HTERT RPE-1 (cell line): Measurements from ENCODE around the gene NRXN2.

Source experiments
- in situ Hi-C: fragments of 300-500 bp; cut with MboI; formaldehyde crosslinking; loops from 4 replicates; pipeline ENCODE4 v1.14.3; 2020; ENCODE audit warnings: low sequenced_read_pairs

The NRXN2 gene

GRCh38 chr11:64744544-64745188, 21.7 kb upstream of the NRXN2 start:
- in situ Hi-C loops, result no loop called here

DNA sequence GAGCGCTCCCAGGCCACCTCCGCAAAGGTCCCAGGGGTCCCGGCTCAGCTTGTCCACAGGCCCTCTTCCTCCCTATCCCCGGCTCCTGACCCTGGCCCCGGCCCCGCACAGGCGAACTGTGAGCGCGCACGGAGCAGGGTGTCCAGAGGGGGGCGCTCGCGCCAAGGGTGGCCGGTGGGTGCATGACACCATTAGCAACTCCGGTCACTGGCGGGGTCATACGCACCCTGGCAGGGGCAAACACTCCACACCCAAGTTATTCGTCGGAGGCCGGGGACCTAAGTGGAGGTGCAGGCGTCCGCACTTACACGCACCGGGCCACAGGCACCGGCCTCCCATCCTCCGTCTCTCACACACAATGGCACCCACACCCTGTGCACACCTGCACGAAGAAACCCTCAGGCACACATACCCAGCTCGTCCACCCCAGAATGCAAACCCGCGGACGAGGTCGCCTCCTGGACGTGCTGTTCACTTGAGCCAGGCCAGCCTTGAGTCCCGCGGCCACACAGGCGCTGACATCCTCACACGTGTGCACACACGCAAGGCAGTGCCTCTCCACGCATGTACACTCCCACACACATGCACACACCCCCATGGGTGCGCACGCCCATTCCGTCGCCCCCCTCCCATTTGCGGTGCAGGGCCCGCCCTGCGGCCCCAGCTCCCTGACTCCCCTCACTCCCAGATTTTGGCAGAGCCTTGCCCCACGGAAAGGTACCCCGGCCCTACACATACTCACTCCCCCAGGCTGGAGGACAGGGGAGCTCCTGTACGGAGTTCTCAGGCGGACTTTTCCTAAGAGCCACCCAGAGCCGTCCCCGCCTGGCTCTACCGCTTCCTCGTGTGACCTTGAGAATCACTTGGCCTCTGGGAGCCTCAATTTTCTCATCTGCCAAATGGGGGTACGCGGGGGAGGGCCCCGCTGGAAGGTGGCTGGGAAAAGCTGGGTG, 20.9 kb upstream of the NRXN2 start, which contains the start of gene RASGRP2:
TSS of gene RASGRP2 (minus strand) at position 552 of the 953 bp plus-strand sequence. CDS start 1,276 bp downstream, outside the sequence.
- in situ Hi-C loops, result no loop called here

DNA sequence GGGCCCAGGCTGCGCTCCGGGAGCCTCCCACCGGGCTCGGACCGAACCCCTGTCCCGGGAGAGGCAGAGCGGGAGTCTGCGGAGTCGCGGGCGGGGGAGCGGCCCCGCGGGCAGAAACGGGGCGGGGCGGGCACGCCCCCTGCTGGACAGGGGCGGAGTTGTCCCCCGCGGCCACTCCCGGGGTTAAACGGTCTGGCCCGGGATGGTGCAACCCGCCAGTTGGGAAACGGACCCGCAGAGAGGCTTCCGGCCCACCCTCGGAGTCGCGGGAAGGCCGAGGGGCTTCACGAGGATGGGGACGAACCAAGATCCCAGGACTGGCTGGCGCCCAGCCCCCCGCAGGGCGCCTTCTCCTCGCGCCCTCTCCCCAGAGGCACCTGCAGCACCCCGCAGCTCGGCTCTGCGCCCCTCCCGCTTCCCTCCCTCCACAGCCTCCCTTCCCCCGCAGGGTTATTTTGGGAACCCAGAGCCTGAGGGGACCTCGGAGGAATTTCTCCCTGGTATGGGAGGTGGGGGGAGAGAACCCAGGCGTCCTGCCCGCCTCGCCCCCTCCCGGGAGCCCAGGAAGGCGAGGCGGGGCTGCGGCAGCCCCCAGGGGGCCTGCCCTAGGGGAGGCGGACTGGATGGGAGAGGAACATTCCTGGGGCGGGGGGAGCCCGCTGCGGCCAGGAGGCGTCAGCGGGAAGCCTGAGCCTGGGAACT, 20.0 kb upstream of the NRXN2 start:
- in situ Hi-C loops, result no loop called here

GRCh38 chr11:64742087-64742888, 19.3 kb upstream of the NRXN2 start:
- in situ Hi-C loops, result no loop called here

DNA sequence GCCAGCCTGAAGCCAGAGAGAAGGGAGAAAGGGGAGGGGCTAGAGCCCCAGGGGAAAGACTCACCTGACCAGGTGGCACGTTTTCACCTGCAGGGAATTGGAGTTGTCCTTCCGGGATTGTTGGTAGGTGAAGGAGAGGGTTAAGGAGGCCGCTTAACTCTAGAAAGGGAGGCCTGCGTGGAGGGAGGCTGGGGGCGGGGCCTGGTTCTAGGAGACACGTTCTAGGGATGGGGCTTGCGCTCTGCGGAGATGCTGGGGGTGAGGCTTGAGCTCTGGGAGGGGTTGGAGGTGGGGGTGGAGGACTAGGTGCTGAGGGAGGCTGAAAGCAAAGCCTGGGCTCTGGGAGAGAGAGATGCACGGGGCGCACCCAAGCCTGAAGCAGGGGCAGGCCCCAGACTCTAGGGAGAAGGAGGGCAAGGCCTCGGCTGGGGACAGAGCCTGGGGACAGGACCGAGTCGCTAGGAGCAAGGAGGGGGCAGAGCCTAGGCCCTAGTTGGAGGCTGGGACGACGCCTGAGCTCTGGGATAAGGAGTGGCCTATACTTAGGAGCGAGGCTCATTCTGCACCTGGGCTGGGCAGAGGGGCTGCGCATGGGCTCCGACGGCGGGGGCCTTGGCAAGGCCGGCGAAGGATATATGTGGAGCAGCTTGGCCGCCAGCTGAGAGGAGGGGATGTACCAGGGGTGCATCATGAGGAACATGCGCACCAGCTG, 18.5 kb upstream of the NRXN2 start:
- in situ Hi-C loops, result no loop called here

DNA sequence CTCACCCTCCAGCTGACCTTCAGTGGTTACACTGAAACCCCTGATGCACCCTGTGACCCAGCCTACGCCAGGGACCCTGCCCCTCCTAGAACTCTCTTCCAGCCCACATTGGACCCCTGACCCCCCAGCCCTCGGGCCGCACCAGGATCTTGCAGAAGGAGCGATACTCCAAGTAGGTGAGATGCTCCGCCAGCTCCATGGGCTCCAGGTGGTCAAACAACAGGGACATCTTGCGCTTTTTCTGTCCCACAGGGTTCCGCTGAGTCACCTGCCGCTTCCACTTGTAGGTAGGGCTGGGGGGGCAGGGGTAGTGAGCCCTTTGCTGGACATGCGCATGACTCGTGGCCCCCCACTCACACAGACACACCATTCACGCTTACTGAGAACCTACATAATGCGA, 16.9 kb upstream of the NRXN2 start:
- in situ Hi-C loops, result no loop called here

DNA sequence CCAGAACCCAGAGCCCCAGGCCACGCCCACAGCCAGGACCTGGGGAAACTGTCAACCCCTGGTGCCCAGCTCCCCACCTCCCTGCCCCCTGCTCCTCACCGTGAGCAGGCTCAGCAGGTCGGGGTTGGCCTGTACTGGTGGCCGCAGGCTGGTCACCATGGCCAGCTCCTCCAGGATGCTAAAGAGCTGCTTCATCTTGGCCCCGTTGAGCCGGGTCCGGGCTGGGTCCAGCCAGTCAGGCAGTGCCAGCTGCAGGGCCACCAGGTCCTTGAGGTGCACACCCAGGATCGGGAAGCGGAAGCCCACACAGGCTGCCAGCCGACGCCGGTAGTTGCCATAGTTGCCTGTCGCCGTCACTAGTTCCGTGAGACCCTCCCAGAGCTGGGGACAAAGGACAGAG, 13.7 kb upstream of the NRXN2 start:
- in situ Hi-C loops, result no loop called here

DNA sequence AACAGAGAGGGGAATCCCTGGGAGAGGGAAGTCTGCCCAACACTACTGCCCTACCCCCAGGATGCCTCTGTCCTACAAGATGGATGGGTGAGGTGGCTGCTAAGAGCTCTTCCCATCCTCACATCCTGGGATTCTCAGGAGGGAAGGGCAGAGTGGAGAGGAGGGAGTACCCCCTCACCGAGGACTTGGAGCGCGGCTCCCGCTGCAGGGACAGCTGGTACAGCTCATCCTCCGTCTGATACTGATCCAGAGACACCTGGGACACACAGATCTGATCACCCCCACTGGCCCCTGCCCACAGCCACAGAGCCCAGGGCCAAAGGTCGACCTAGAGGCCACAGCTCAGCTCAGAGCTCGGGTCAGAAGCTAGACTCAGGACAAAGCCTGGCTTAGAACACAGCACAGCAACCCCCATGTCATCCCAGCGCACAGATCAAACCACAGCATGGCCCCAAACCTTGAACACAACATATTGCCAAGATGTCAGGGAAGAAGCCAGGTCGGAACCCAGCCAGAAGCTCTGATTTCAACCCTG, 12.8 kb upstream of the NRXN2 start:
- in situ Hi-C loops, result no loop called here

- in situ Hi-C loops, result no loop called here
These were observed 12.1 kb upstream of the NRXN2 start for GRCh38 chr11:64734811-64735724.

GRCh38 chr11:64731601-64732000, 8.6 kb upstream of the NRXN2 start:
- in situ Hi-C loops, result no loop called here

GRCh38 chr11:64729851-64730382, 6.9 kb upstream of the NRXN2 start:
- in situ Hi-C loops, result no loop called here

DNA sequence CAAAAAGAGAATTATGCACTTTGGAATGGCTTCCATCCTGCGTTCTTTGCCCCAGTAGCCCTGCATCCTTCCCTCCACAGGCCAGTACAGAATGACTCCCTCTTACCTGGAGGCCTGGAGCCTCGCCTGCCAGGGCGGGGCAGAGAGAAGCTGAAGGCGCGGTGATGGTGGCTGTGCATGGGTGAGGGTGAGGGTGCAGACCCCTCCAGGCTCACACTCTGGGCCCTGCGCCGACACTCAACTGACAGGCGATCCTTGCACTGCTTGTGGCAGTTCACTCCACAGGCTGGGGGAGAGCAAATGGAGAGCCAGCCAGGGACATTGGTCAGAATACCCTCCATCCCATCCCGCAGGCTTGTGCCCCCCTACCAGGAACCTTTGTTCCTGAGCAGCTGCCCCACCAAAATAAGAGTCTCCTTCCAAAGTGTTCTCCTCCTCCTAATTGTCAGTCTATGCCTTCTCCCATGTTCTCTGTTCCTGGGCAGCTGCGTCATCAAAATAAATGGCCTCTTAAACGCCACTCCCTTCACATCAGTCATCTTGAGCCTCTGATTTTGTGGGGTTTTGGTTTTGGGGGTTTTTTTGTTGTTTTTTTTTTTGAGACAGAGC, 5.9 kb upstream of the NRXN2 start:
- in situ Hi-C loops, result no loop called here

- in situ Hi-C loops, result no loop called here
These were observed 4.0 kb upstream of the NRXN2 start for GRCh38 chr11:64726867-64727530.

DNA sequence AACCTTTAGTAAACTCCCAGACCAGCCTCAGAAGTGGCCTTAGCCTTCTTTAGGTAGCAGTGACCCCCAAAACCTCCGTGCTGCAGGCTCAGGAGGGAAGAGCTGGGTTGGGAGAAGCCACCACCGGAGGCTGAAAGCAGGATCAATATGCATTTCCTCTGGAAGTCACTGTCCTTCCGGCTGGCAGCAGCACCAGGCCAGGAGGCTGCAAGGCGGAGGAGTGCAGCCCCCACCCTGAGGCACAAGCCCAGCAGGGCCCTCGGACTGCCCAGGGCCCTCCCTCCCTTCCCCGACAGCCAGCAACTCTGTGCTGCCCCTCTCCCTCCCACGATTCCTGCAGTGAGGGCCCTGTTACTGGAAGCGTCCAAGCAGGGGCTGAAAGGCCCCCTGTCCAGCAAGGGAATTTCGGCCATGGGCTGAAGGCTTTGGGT, 3.2 kb upstream of the NRXN2 start:
- in situ Hi-C loops, result no loop called here

- in situ Hi-C loops, result no loop called here
These were observed 2.0 kb upstream of the NRXN2 start for GRCh38 chr11:64724863-64725532.

GRCh38 chr11:64723907-64724862, 1.2 kb upstream of the NRXN2 start:
- in situ Hi-C loops, result no loop called here
